MM.1S (cell line): Measurements from ENCODE around the gene ATF7.

Source experiments
- CTCF ChIP-seq: fragments of 300-600 bp; sonication (generic); IDR thresholded peaks from 2 replicates; pipeline ENCODE4 v1.5.1; 2016; ENCODE audit warnings: antibody characterized with exemption, low read length, mixed read lengths
- EZH2 ChIP-seq: fragments of 300-600 bp; sonication (generic); optimal IDR thresholded peaks from 2 replicates; pipeline ENCODE3; 2017; ENCODE audit warnings: low read depth, mild to moderate bottlenecking, antibody characterized with exemption, low read length, mixed read lengths
- EZH2phosphoT487 ChIP-seq: fragments of 300-600 bp; sonication (generic); IDR thresholded peaks from 2 replicates; pipeline ENCODE4 v1.6.1; 2018; ENCODE audit warnings: antibody characterized with exemption, low read length

- no peak for TF ChIP-seq CTCF
- TF ChIP-seq EZH2: no peak
- no peak for TF ChIP-seq EZH2phosphoT487
Observed at GRCh38 chr12:53560351-53560750, 65.8 kb downstream of the ATF7 start.
